Ishikawa (cell line): ENCODE results near the gene SDK1.

Source experiments
- CEBPB ChIP-seq: IDR thresholded peaks from 2 replicates; pipeline ENCODE4 v1.6.1; 2012
- CREB1 ChIP-seq: IDR thresholded peaks from 2 replicates; pipeline ENCODE4 v1.6.1; 2012; ENCODE audit warnings: low read depth
- EGR1 ChIP-seq: IDR thresholded peaks from 2 replicates; pipeline ENCODE4 v1.6.1; 2012
- EP300 ChIP-seq: IDR thresholded peaks from 2 replicates; pipeline ENCODE4 v1.6.1; 2012; ENCODE audit warnings: borderline replicate concordance
- FOXM1 ChIP-seq: IDR thresholded peaks from 2 replicates; pipeline ENCODE4 v1.6.1; 2012; ENCODE audit warnings: low read depth, borderline replicate concordance
- MAX ChIP-seq: IDR thresholded peaks from 2 replicates; pipeline ENCODE4 v1.6.1; 2012
- NFIC ChIP-seq: IDR thresholded peaks from 2 replicates; pipeline ENCODE4 v1.6.1; 2012
- RAD21 ChIP-seq: IDR thresholded peaks from 2 replicates; pipeline ENCODE4 v1.6.1; 2012; ENCODE audit warnings: low read depth
- REST ChIP-seq: IDR thresholded peaks from 2 replicates; pipeline ENCODE4 v1.6.1; 2012; ENCODE audit warnings: low read depth, mild to moderate bottlenecking
- TAF1 ChIP-seq: IDR thresholded peaks from 2 replicates; pipeline ENCODE4 v1.6.1; 2012; ENCODE audit warnings: low read depth, mild to moderate bottlenecking
- TCF12 ChIP-seq: IDR thresholded peaks from 2 replicates; pipeline ENCODE4 v1.6.1; 2012; ENCODE audit warnings: low read depth
- TEAD4 ChIP-seq: IDR thresholded peaks from 2 replicates; pipeline ENCODE4 v1.6.1; 2012
- USF1 ChIP-seq: IDR thresholded peaks from 2 replicates; pipeline ENCODE4 v1.6.1; 2012
- YY1 ChIP-seq: IDR thresholded peaks from 2 replicates; pipeline ENCODE4 v1.6.1; 2012; ENCODE audit warnings: low read depth
- ZBTB7A ChIP-seq: IDR thresholded peaks from 2 replicates; pipeline ENCODE4 v1.6.1; 2012; ENCODE audit warnings: low read depth

The SDK1 gene

DNA sequence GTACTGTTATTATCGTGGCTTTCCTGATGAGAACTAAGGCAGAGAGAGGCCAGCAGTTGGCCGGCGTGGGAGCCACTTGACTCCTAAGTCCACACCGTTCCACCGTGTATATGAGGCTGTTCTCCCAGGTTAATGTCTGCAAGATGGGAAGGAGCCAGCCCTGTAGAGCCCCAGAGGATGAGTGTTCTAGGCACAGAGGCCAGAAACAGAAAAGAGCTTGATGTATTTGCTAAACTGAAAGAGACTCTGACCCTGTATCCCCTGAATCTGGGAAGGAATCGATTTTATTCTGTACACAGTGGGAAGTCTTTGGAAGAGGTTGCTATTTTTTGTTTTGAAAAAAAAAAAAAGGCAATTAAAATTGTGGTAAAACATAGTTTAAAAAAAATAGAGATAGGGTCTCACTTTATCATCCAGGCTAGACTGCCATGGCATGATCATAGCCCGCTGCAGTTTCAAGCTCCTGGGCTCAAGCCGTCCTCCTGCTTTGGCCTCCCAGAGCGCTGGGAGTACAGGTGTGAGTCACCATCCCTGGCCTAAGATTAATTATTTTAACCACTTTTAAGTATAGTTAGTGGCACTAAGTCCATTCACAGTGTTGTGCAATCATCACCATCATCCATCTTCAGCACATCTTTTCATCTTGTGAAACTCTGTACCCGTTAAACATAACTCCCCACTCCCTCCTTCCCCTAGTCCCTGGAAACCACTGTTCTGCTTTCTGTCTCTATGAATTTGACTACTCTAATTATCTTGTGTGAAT lies 348.8 kb downstream of the SDK1 start:
- TF ChIP-seq CEBPB (no peak), YY1 (no peak)

GRCh38 chr7:3650844-3651243 lies 349.8 kb downstream of the SDK1 start:
- TF ChIP-seq CREB1 (no peak), EGR1 (no peak), TAF1 (no peak), NFIC (no peak), REST (no peak), RAD21 (no peak), TCF12 (no peak), CEBPB (no peak), TEAD4 (no peak), MAX (no peak), EP300 (no peak), YY1 (no peak), FOXM1 (no peak), ZBTB7A (no peak), USF1 (no peak)

DNA sequence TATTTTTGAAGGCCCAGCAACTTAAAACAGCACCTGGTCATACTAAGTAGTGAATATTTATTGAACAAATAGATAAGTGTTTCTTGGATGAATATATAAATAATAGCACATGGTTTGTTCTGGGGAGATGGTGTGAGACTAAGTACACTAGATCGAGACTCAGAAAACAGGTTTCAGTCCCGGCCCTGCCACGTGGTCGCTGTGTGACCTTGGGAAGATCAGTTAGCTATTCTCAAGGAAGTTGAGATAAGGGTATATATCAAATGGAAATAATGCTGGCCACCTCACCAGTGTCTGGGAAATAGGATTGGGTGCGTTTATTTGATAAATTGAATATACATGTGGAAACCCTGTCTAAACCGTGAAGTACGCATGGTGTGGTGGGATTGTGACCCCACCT lies 354.6 kb downstream of the SDK1 start:
- TF ChIP-seq TEAD4 = no peak
- no peak for TF ChIP-seq YY1
- TF ChIP-seq NFIC = no peak
- TF ChIP-seq CREB1 = no peak
- TF ChIP-seq EGR1 = no peak
- no peak for TF ChIP-seq RAD21
- no peak for TF ChIP-seq TCF12
- TF ChIP-seq REST = no peak
- TF ChIP-seq ZBTB7A = no peak
- no peak for TF ChIP-seq USF1
- no peak for TF ChIP-seq EP300
- TF ChIP-seq CEBPB = no peak
- no peak for TF ChIP-seq MAX

- no peak for TF ChIP-seq EGR1
- TF ChIP-seq TAF1 = no peak
- TF ChIP-seq CREB1 = no peak
- TF ChIP-seq FOXM1 = no peak
- no peak for TF ChIP-seq CEBPB
- TF ChIP-seq RAD21 = no peak
- no peak for TF ChIP-seq TEAD4
- TF ChIP-seq MAX = no peak
- TF ChIP-seq YY1 = no peak
- TF ChIP-seq EP300 = no peak
- TF ChIP-seq USF1 = no peak
- no peak for TF ChIP-seq TCF12
- TF ChIP-seq NFIC = no peak
- TF ChIP-seq ZBTB7A = no peak
Observed at GRCh38 chr7:3657206-3657605, 356.2 kb downstream of the SDK1 start.

- no peak for TF ChIP-seq FOXM1
- no peak for TF ChIP-seq RAD21
- no peak for TF ChIP-seq ZBTB7A
- no peak for TF ChIP-seq EP300
- TF ChIP-seq EGR1 = no peak
- no peak for TF ChIP-seq CEBPB
- TF ChIP-seq NFIC = no peak
- TF ChIP-seq REST = no peak
- TF ChIP-seq TAF1 = no peak
Observed at GRCh38 chr7:3668743-3669142, 367.7 kb downstream of the SDK1 start.
